GM21447 (cell line): ENCODE results near the gene KCND1.

Experiments used
- ATAC-seq: cut with Tn5 transposase; IDR thresholded peaks from one replicate; pipeline ENCODE4 v1.9.1; 2021; ENCODE audit not compliant: unreplicated experiment

The KCND1 gene

DNA sequence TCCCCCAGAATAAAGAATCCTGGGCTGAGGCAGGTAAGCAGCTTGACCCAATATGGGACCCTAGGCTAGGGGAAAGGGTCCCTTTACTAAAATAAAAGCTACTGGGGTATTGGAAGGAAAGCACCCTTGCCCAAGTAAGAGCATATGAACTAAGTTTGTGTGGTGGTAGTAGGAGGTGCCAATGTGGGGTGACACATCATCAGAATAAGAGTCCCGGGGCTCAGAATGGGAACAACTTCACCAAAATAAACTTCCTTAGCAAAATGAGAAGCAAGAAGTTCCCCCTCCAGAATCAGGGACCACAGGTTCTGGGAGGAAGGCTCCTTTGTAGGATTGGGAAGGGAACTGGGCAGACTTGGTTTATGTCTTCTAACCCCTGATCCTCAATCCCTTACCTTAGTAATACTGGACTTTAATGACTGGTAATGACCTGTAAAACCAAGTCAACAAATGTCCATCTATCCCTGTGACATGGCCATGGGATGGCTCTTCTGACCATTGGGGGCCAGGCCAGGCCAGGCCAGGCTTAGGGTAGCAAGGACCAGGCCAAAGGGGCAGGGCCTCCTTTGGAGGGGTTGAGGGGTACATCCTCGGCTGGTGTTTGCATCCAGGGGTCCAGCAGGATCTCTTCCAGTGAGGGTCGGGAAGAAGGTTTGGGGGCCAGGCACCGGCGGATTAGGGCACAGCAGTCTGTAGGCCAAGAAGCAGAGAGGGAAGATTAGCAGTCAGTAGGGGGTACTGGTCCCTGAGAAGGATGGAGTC is 57.9 kb downstream of the KCND1 start:
- ATAC-seq: no peak

DNA sequence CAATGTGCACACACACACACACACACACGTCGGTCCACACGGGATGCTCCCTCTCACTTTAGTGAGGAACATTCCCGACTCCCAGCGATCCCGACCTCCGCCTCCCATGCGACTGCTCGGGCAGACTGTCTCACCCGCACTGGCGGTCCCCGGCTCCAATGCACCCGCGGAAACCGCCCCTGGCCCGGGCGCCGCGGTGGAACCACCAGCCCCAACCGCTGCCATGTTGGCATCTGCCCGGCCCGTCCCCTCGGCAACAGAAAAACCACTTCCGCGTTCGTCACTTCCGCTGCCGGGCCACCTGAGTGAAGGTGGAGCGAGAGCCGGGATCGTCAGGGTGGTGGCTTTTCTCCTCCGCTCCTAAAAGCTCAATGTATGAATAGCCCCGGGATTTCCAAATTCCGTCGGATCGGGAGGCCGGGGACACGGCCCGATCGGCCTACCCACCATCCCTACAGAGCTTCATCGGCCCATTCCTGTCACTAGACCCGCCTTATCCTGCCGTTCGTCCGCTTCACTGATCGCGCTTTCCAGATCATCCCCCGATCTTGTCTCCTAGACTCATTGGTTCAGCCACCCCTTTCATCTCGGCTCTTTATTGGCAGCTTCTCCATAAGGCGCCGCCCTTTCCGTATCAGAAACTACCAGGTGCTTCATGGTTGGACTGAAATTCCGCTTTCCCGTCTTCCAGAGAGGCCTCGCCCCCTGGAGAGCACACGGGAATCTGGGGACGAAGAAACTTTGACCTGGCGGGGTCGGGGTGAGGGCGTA is 60.0 kb downstream of the KCND1 start, which contains the start of gene SLC35A2:
Gene SLC35A2 (minus strand): TSS at position 235 of the 771 bp plus-strand sequence. CDS start 10 bp downstream, at position 225.
- peak; percentile 61 for ATAC-seq
